Esophagus muscularis mucosa (tissue), 4 donors: ENCODE results near the gene HBZ. TPM values are rescaled to one million over a fixed set of nuclear protein-coding genes. Genes with fewer than 3 reads are reported as not detected.
"Not testable (repeated sequence)": the region's sequence is repeated elsewhere in the genome, so short reads cannot be mapped to it uniquely, and the experiment has no call there.

Experiments used
- DNase-seq: peaks from one replicate; pipeline ENCODE4 v3.0.0-alpha.2; 2017; ENCODE audit errors: extremely low spot score
- H3K27ac ChIP-seq, 4 donors: fragments of 200-600 bp; sonication (generic); replicated peaks in 1 of 4; 1 replicate in 3 of 4; 2 replicates in 1 of 4; pipeline ENCODE4 v1.5.1; 2016 to 2019; ENCODE audit warnings: mild to moderate bottlenecking in 1 of 4
- H3K27me3 ChIP-seq, 4 donors: fragments of 200-600 bp; sonication (generic); one replicate each; pipeline versions ENCODE4 v1.5.1 to v1.6.0; 2016 to 2019
- H3K36me3 ChIP-seq, 4 donors: fragments of 200-600 bp; sonication (generic); one replicate each; pipeline ENCODE4 v1.5.1; 2016 to 2019
- H3K4me1 ChIP-seq, 4 donors: fragments of 200-600 bp; sonication (generic); one replicate each; pipeline ENCODE4 v1.5.1; 2016 to 2019
- H3K4me3 ChIP-seq, 4 donors: fragments of 200-600 bp; sonication (generic); 1 replicate in 2 of 4; 2 replicates in 2 of 4; pipeline ENCODE4 v1.5.1; 2016 to 2019; ENCODE audit warnings: mild to moderate bottlenecking in 4 of 4, moderate library complexity in 1 of 4
- H3K9me3 ChIP-seq, 4 donors: fragments of 200-600 bp; sonication (generic); 1 replicate in 3 of 4; 2 replicates in 1 of 4; pipeline ENCODE4 v1.5.1; 2016 to 2019
- EP300 ChIP-seq: sonication (generic); formaldehyde crosslinking; IDR thresholded peaks from one replicate; pipeline ENCODE4 v1.6.1; 2017; ENCODE audit warnings: antibody characterized with exemption
- POLR2A ChIP-seq: fragments of 450-650 bp; IDR thresholded peaks from one replicate; pipeline ENCODE4 v1.6.1; 2017; ENCODE audit warnings: antibody characterized with exemption, moderate library complexity, mild to moderate bottlenecking, low read depth
- POLR2AphosphoS5 ChIP-seq, 2 donors: sonication (generic); formaldehyde crosslinking; IDR thresholded peaks; one replicate each; pipeline ENCODE4 v1.6.1; 2017; ENCODE audit warnings: antibody characterized with exemption in 2 of 2
- WGBS: methylation state at CpG from one replicate; pipeline ENCODE4 v1.1.5; 2018; 5-methylcytosine and 5-hydroxymethylcytosine counted together
- intact Hi-C: fragments of 100-400 bp; cut with DNase I; formaldehyde crosslinking; loops from one replicate; pipeline ENCODE4 v1.15.1; 2023
- total RNA-seq, 4 donors: library from RNA; depleted of rRNA; stranded (reverse); fragments of >200 nt; gene quantifications; one replicate each; pipeline versions ENCODE4 v1.1.0 to v1.2.1, GENCODE V29; 2016
- TF ChIP-seq, protein P1 (sequence below), 3 experiments: fragments of 200-600 bp in 2 of 3; fragments of 450-650 bp in 1 of 3; sonication (generic) in 2 of 3; IDR thresholded peaks; one replicate each; pipeline ENCODE4 v1.5.1; 2017 to 2019; ENCODE audit warnings: antibody characterized with exemption in 3 of 3, mild to moderate bottlenecking in 2 of 3, moderate library complexity in 1 of 3

Gene HBZ
- total RNA-seq, 4 donors from 2014 or later, result not detected

DNA sequence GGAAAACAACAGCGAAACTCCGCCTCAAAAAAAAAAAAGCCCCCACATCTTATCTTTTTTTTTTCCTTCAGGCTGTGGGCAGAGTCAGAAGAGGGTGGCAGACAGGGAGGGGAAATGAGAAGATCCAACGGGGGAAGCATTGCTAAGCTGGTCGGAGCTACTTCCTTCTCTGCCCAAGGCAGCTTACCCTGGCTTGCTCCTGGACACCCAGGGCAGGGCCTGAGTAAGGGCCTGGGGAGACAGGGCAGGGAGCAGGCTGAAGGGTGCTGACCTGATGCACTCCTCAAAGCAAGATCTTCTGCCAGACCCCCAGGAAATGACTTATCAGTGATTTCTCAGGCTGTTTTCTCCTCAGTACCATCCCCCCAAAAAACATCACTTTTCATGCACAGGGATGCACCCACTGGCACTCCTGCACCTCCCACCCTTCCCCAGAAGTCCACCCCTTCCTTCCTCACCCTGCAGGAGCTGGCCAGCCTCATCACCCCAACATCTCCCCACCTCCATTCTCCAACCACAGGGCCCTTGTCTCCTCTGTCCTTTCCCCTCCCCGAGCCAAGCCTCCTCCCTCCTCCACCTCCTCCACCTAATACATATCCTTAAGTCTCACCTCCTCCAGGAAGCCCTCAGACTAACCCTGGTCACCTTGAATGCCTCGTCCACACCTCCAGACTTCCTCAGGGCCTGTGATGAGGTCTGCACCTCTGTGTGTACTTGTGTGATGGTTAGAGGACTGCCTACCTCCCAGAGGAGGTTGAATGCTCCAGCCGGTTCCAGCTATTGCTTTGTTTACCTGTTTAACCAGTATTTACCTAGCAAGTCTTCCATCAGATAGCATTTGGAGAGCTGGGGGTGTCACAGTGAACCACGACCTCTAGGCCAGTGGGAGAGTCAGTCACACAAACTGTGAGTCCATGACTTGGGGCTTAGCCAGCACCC lies 22.8 kb downstream of the HBZ start:
- no peak overlapping the region for H3K4me3 ChIP-seq
- peaks cover 6 to 18% (median 17%) of the 10 kb centered on the region in 4 donors for H3K4me1 ChIP-seq
- WGBS, result 44% methylated on average over 7 of the region's 8 CpGs
- TF ChIP-seq POLR2A, result no peak
- TF ChIP-seq, protein P1, sequence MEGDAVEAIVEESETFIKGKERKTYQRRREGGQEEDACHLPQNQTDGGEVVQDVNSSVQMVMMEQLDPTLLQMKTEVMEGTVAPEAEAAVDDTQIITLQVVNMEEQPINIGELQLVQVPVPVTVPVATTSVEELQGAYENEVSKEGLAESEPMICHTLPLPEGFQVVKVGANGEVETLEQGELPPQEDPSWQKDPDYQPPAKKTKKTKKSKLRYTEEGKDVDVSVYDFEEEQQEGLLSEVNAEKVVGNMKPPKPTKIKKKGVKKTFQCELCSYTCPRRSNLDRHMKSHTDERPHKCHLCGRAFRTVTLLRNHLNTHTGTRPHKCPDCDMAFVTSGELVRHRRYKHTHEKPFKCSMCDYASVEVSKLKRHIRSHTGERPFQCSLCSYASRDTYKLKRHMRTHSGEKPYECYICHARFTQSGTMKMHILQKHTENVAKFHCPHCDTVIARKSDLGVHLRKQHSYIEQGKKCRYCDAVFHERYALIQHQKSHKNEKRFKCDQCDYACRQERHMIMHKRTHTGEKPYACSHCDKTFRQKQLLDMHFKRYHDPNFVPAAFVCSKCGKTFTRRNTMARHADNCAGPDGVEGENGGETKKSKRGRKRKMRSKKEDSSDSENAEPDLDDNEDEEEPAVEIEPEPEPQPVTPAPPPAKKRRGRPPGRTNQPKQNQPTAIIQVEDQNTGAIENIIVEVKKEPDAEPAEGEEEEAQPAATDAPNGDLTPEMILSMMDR (IDR thresholded peaks at IDR 0.05), result no peak
- TF ChIP-seq POLR2AphosphoS5 (IDR thresholded peaks at IDR 0.05), result no peak
- TF ChIP-seq EP300, result no peak
- intact Hi-C loops, result no loop called here
- H3K27me3 ChIP-seq, result peaks cover 4 to 83% (median 51%) of the 10 kb centered on the region in 4 donors
- DNase-seq, result no peak
- H3K36me3 ChIP-seq, result no peaks in the 10 kb centered on the region
- H3K9me3 ChIP-seq, result no peaks in the 10 kb centered on the region
- H3K27ac ChIP-seq, result no peak overlapping the region

DNA sequence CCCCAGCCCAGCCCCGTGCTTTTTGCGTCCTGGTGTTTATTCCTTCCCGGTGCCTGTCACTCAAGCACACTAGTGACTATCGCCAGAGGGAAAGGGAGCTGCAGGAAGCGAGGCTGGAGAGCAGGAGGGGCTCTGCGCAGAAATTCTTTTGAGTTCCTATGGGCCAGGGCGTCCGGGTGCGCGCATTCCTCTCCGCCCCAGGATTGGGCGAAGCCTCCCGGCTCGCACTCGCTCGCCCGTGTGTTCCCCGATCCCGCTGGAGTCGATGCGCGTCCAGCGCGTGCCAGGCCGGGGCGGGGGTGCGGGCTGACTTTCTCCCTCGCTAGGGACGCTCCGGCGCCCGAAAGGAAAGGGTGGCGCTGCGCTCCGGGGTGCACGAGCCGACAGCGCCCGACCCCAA lies 23.6 kb downstream of the HBZ start:
- DNase-seq, H3K36me3 ChIP-seq, intact Hi-C loops, H3K27ac ChIP-seq, H3K9me3 ChIP-seq: not testable (repeated sequence)
- peak overlapping the region in 2 of 4 donors; percentile 25 to 28 for H3K4me3 ChIP-seq
- WGBS, result no CpG with 5 or more reads among the region's 39 CpGs
- peaks cover 13 to 26% (median 24%) of the 10 kb centered on the region in 4 donors for H3K4me1 ChIP-seq
- peaks cover 4 to 83% (median 53%) of the 10 kb centered on the region in 4 donors for H3K27me3 ChIP-seq

DNA sequence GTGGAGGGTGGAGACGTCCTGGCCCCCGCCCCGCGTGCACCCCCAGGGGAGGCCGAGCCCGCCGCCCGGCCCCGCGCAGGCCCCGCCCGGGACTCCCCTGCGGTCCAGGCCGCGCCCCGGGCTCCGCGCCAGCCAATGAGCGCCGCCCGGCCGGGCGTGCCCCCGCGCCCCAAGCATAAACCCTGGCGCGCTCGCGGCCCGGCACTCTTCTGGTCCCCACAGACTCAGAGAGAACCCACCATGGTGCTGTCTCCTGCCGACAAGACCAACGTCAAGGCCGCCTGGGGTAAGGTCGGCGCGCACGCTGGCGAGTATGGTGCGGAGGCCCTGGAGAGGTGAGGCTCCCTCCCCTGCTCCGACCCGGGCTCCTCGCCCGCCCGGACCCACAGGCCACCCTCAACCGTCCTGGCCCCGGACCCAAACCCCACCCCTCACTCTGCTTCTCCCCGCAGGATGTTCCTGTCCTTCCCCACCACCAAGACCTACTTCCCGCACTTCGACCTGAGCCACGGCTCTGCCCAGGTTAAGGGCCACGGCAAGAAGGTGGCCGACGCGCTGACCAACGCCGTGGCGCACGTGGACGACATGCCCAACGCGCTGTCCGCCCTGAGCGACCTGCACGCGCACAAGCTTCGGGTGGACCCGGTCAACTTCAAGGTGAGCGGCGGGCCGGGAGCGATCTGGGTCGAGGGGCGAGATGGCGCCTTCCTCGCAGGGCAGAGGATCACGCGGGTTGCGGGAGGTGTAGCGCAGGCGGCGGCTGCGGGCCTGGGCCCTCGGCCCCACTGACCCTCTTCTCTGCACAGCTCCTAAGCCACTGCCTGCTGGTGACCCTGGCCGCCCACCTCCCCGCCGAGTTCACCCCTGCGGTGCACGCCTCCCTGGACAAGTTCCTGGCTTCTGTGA lies 24.3 kb downstream of the HBZ start, which contains the start of gene HBA1:
Gene HBA1, plus strand, starts transcription at position 204 of the 906 bp plus-strand sequence. Its CDS starts 37 bp downstream, at position 241.
- H3K27me3 ChIP-seq, result peaks cover 4 to 79% (median 47%) of the 10 kb centered on the region in 4 donors
- H3K27ac ChIP-seq, H3K36me3 ChIP-seq, H3K9me3 ChIP-seq, DNase-seq, intact Hi-C loops: not testable (repeated sequence)
- peaks cover 19 to 31% (median 31%) of the 10 kb centered on the region in 4 donors for H3K4me1 ChIP-seq
- peak within 1 kb of the TSS in 2 of 4 donors; percentile 25 to 28 for H3K4me3 ChIP-seq
- WGBS, result no CpG with 5 or more reads among the region's 88 CpGs

DNA sequence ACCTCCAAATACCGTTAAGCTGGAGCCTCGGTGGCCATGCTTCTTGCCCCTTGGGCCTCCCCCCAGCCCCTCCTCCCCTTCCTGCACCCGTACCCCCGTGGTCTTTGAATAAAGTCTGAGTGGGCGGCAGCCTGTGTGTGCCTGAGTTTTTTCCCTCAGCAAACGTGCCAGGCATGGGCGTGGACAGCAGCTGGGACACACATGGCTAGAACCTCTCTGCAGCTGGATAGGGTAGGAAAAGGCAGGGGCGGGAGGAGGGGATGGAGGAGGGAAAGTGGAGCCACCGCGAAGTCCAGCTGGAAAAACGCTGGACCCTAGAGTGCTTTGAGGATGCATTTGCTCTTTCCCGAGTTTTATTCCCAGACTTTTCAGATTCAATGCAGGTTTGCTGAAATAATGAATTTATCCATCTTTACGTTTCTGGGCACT lies 25.0 kb downstream of the HBZ start:
- intact Hi-C loops, result no loop called here
- DNase-seq, result no peak
- Histone ChIP-seq H3K9me3 (no peaks in the 10 kb centered on the region), H3K36me3 (no peaks in the 10 kb centered on the region), H3K27ac (no peak overlapping the region), H3K4me3 (no peak overlapping the region), H3K27me3 (peaks cover 4 to 75% (median 47%) of the 10 kb centered on the region in 4 donors), H3K4me1 (peaks cover 19 to 31% (median 31%) of the 10 kb centered on the region in 4 donors)
- TF ChIP-seq, protein P1 (IDR thresholded peaks at IDR 0.05), result no peak
- TF ChIP-seq POLR2AphosphoS5 (IDR thresholded peaks at IDR 0.05) (no peak), POLR2A (no peak), EP300 (no peak)
- 5% methylated on average over 10 of the region's 13 CpGs for WGBS

DNA sequence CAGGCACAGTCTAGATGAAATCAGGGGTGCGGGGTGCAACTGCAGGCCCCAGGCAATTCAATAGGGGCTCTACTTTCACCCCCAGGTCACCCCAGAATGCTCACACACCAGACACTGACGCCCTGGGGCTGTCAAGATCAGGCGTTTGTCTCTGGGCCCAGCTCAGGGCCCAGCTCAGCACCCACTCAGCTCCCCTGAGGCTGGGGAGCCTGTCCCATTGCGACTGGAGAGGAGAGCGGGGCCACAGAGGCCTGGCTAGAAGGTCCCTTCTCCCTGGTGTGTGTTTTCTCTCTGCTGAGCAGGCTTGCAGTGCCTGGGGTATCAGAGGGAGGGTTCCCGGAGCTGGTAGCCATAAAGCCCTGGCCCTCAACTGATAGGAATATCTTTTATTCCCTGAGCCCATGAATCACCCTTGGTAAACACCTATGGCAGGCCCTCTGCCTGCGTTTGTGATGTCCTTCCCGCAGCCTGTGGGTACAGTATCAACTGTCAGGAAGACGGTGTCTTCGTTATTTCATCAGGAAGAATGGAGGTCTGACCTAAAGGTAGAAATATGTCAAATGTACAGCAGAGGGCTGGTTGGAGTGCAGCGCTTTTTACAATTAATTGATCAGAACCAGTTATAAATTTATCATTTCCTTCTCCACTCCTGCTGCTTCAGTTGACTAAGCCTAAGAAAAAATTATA lies 25.7 kb downstream of the HBZ start:
- H3K4me3 ChIP-seq, result no peak overlapping the region
- H3K9me3 ChIP-seq, result no peaks in the 10 kb centered on the region
- WGBS, result 76% methylated on average over 10 of the region's 11 CpGs
- peaks cover 4 to 75% (median 47%) of the 10 kb centered on the region in 4 donors for H3K27me3 ChIP-seq
- no peak overlapping the region for H3K27ac ChIP-seq
- TF ChIP-seq POLR2AphosphoS5 (IDR thresholded peaks at IDR 0.05) (no peak), EP300 (no peak), POLR2A (no peak)
- TF ChIP-seq, protein P1 (IDR thresholded peaks at IDR 0.05), result no peak
- H3K4me1 ChIP-seq, result peaks cover 19 to 31% (median 31%) of the 10 kb centered on the region in 4 donors
- H3K36me3 ChIP-seq, result no peaks in the 10 kb centered on the region
- intact Hi-C loops, result no loop called here
- DNase-seq, result no peak
